LHCN-M2 (cell line): ENCODE measurements around the gene FIBCD1. TPM values are rescaled to one million over a fixed set of nuclear protein-coding genes. Genes with fewer than 3 reads are reported as not detected.

ENCODE experiments used
- DNase-seq: peaks from one replicate; pipeline ENCODE4 v3.0.0-alpha.2; 2012; ENCODE audit warnings: low read depth
- total RNA-seq: library from RNA; depleted of rRNA; stranded (reverse); fragments of >200 nt; gene quantifications from 2 replicates; pipeline ENCODE4 v1.2.3, GENCODE V29; 2014

FIBCD1 gene
- total RNA-seq, 1 experiment from 2014 or later: 1.7 TPM

- no peak for DNase-seq
Measured at GRCh38 chr9:130882696-130883225, 56.3 kb downstream of the FIBCD1 start.

- DNase-seq: no peak
Measured at GRCh38 chr9:130881516-130881915, 57.5 kb downstream of the FIBCD1 start.

- no peak for DNase-seq
Measured at GRCh38 chr9:130880599-130881220, 58.3 kb downstream of the FIBCD1 start.

- no peak for DNase-seq
Measured at GRCh38 chr9:130879863-130880411, 59.1 kb downstream of the FIBCD1 start.

- DNase-seq: no peak
Measured at GRCh38 chr9:130878295-130878694, 60.8 kb downstream of the FIBCD1 start.

- DNase-seq: no peak
Measured at GRCh38 chr9:130877300-130877699, 61.7 kb downstream of the FIBCD1 start.

- DNase-seq: no peak
Measured at GRCh38 chr9:130874783-130875182, 64.3 kb downstream of the FIBCD1 start.

GRCh38 chr9:130873966-130874365, 65.1 kb downstream of the FIBCD1 start:
- DNase-seq: no peak

GRCh38 chr9:130872912-130873503, 66.0 kb downstream of the FIBCD1 start:
- no peak for DNase-seq

- DNase-seq: no peak
Measured at GRCh38 chr9:130872508-130872907, 66.5 kb downstream of the FIBCD1 start.

- DNase-seq: no peak
Measured at GRCh38 chr9:130872093-130872492, 67.0 kb downstream of the FIBCD1 start.

GRCh38 chr9:130871395-130872062, 67.5 kb downstream of the FIBCD1 start:
- no peak for DNase-seq

GRCh38 chr9:130870491-130871381, 68.3 kb downstream of the FIBCD1 start:
- no peak for DNase-seq

GRCh38 chr9:130869250-130869649, 69.8 kb downstream of the FIBCD1 start:
- DNase-seq: no peak

- no peak for DNase-seq
Measured at GRCh38 chr9:130868230-130868629, 70.8 kb downstream of the FIBCD1 start.

GRCh38 chr9:130867556-130867955, 71.5 kb downstream of the FIBCD1 start:
- DNase-seq: no peak

- DNase-seq: peak; percentile 89
Measured at GRCh38 chr9:130866474-130866965, 72.5 kb downstream of the FIBCD1 start.

GRCh38 chr9:130865921-130866320, 73.1 kb downstream of the FIBCD1 start:
- DNase-seq: no peak

- no peak for DNase-seq
Measured at GRCh38 chr9:130864541-130864940, 74.5 kb downstream of the FIBCD1 start.

GRCh38 chr9:130862747-130863146, 76.3 kb downstream of the FIBCD1 start:
- DNase-seq: no peak

- no peak for DNase-seq
Measured at GRCh38 chr9:130862217-130862616, 76.8 kb downstream of the FIBCD1 start.
